Duodenal mucosa (tissue), 2 donors: ENCODE results near the gene DGCR6L.
"Not testable (repeated sequence)": the region's sequence is repeated elsewhere in the genome, so short reads cannot be mapped to it uniquely, and the experiment has no call there.

ENCODE experiments used
- H3K27ac ChIP-seq: one replicate; pipeline ENCODE4 v1.7.0; 2013; ENCODE audit warnings: low read depth, low read length
- H3K27me3 ChIP-seq, 2 donors: one replicate each; pipeline ENCODE4 v1.7.0; 2013; ENCODE audit warnings: low read length in 2 of 2, control low read depth in 1 of 2; ENCODE audit not compliant: insufficient read depth in 2 of 2, control insufficient read depth in 1 of 2
- H3K36me3 ChIP-seq, 2 donors: one replicate each; pipeline ENCODE4 v1.7.0; 2013; ENCODE audit warnings: low read length in 2 of 2, control low read depth in 1 of 2; ENCODE audit not compliant: insufficient read depth in 2 of 2, control insufficient read depth in 1 of 2
- H3K4me1 ChIP-seq, 2 donors: one replicate each; pipeline ENCODE4 v1.7.0; 2013; ENCODE audit warnings: low read length in 2 of 2, control low read depth in 1 of 2; ENCODE audit not compliant: insufficient read depth in 2 of 2, control insufficient read depth in 1 of 2
- H3K4me3 ChIP-seq, 2 donors: one replicate each; pipeline ENCODE4 v1.7.0; 2013; ENCODE audit warnings: low read length in 2 of 2, low read depth in 1 of 2
- H3K9ac ChIP-seq, 2 donors: one replicate each; pipeline ENCODE4 v1.7.0; 2013; ENCODE audit warnings: low read length in 2 of 2, low read depth in 1 of 2
- H3K9me3 ChIP-seq, 2 donors: one replicate each; pipeline ENCODE4 v1.7.0; 2013; ENCODE audit warnings: low read length in 2 of 2, control low read depth in 1 of 2; ENCODE audit not compliant: control insufficient read depth in 1 of 2

Gene DGCR6L

GRCh38 chr22:20274374-20274773 is 45.5 kb downstream of the DGCR6L start:
- H3K4me3 ChIP-seq, H3K4me1 ChIP-seq, H3K27ac ChIP-seq, H3K9ac ChIP-seq, H3K27me3 ChIP-seq, H3K9me3 ChIP-seq, H3K36me3 ChIP-seq: not testable (repeated sequence)

GRCh38 chr22:20273758-20274181 is 46.1 kb downstream of the DGCR6L start:
- H3K9me3 ChIP-seq = no peaks in the 10 kb centered on the region
- no peak overlapping the region for H3K9ac ChIP-seq
- H3K4me3 ChIP-seq = no peak overlapping the region
- H3K4me1 ChIP-seq = no peaks in the 10 kb centered on the region
- no peaks in the 10 kb centered on the region for H3K27me3 ChIP-seq
- no peaks in the 10 kb centered on the region for H3K36me3 ChIP-seq
- no peak overlapping the region for H3K27ac ChIP-seq

- Histone ChIP-seq H3K27me3 (no peaks in the 10 kb centered on the region), H3K27ac (no peak overlapping the region), H3K9me3 (no peaks in the 10 kb centered on the region), H3K4me3 (no peak overlapping the region), H3K4me1 (peaks cover 0 to 3% of the 10 kb centered on the region in 2 donors), H3K9ac (no peak overlapping the region), H3K36me3 (no peaks in the 10 kb centered on the region)
Observed at GRCh38 chr22:20272700-20273099, 47.2 kb downstream of the DGCR6L start.

- H3K36me3 ChIP-seq = no peaks in the 10 kb centered on the region
- H3K27me3 ChIP-seq = no peaks in the 10 kb centered on the region
- no peak overlapping the region for H3K27ac ChIP-seq
- H3K9me3 ChIP-seq = no peaks in the 10 kb centered on the region
- H3K4me3 ChIP-seq = no peak overlapping the region
- peaks cover 0 to 5% of the 10 kb centered on the region in 2 donors for H3K4me1 ChIP-seq
- H3K9ac ChIP-seq = no peak overlapping the region
Observed at GRCh38 chr22:20272174-20272573, 47.7 kb downstream of the DGCR6L start.

GRCh38 chr22:20271114-20271994 is 48.5 kb downstream of the DGCR6L start:
- Histone ChIP-seq H3K9me3 (no peaks in the 10 kb centered on the region), H3K4me1 (peaks cover 0 to 10% of the 10 kb centered on the region in 2 donors), H3K4me3 (no peak overlapping the region), H3K36me3 (no peaks in the 10 kb centered on the region), H3K9ac (no peak overlapping the region), H3K27me3 (no peaks in the 10 kb centered on the region), H3K27ac (no peak overlapping the region)

GRCh38 chr22:20270190-20271113 is 49.4 kb downstream of the DGCR6L start:
- H3K27ac ChIP-seq, H3K9ac ChIP-seq, H3K36me3 ChIP-seq, H3K4me3 ChIP-seq, H3K27me3 ChIP-seq, H3K9me3 ChIP-seq: not testable (repeated sequence)
- H3K4me1 ChIP-seq = peaks cover 0 to 10% of the 10 kb centered on the region in 2 donors

- not testable (repeated sequence) for H3K27me3 ChIP-seq, H3K9me3 ChIP-seq, H3K27ac ChIP-seq, H3K4me3 ChIP-seq, H3K36me3 ChIP-seq, H3K9ac ChIP-seq
- peaks cover 0 to 10% of the 10 kb centered on the region in 2 donors for H3K4me1 ChIP-seq
Observed at GRCh38 chr22:20269673-20270072, 50.2 kb downstream of the DGCR6L start.

GRCh38 chr22:20269201-20269600 is 50.7 kb downstream of the DGCR6L start:
- H3K27ac ChIP-seq, H3K36me3 ChIP-seq, H3K27me3 ChIP-seq, H3K9me3 ChIP-seq, H3K9ac ChIP-seq, H3K4me3 ChIP-seq: not testable (repeated sequence)
- H3K4me1 ChIP-seq = peaks cover 0 to 10% of the 10 kb centered on the region in 2 donors

- no peak within 1 kb of the TSS for H3K27ac ChIP-seq
- no peaks in the 10 kb centered on the region for H3K36me3 ChIP-seq
- no peaks in the 10 kb centered on the region for H3K9me3 ChIP-seq
- H3K27me3 ChIP-seq = no peaks in the 10 kb centered on the region
- peak within 1 kb of the TSS; percentile 40 for H3K4me3 ChIP-seq
- peaks cover 0 to 10% of the 10 kb centered on the region in 2 donors for H3K4me1 ChIP-seq
- H3K9ac ChIP-seq = no peak within 1 kb of the TSS
Observed at GRCh38 chr22:20268279-20269012, 51.4 kb downstream of the DGCR6L start, which contains the start of gene RTN4R. Gene RTN4R (minus strand): TSS chr22:20268318. CDS start chr22:20268092, 226 bp downstream.
